Measurements from ENCODE around the gene L3MBTL3.
"Not testable (repeated sequence)": the region's sequence is repeated elsewhere in the genome, so short reads cannot be mapped to it uniquely, and the experiment has no call there.

L3MBTL3 gene

DNA sequence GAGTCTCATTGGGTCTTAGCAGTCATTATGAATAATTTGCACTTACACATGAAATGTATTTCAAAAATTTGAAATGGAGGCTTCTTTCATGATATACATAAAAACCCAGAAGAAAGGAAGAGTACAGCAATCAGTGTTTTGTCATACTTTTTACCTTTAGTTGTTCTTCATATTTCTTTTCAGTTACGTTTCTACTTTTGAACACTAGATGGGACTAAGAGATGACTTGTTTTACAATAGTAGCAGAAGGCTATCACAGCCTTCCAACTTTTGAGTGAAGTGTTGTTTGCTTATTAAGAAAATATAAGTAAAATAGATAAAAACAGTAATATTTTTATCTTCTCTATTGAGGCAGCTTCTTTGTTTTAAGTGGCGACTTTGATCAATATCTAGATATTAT lies 58.1 kb downstream of the L3MBTL3 start:
- DNase-seq (ENCODE audit: low spot score): peak; percentile 13

DNA sequence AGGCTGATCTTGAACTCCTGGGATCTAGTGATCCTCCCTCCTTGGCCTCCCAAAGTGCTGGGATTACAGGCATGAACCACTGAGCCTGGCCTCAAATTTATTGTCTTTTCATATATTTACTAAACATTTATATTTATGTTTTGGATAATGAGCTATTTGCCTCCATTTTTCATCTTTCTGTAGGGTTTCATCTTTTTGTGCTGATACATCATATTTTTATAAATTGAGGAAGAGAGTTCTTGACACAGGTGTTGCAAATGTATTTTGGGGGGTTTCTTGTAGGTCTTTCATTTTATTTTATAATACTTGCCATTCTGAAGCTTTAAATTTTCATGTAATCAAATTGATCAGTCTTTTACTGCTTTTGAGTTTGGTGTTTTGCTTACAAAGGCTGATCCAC lies 72.4 kb downstream of the L3MBTL3 start:
- no peak for DNase-seq (ENCODE audit: low spot score)

DNA sequence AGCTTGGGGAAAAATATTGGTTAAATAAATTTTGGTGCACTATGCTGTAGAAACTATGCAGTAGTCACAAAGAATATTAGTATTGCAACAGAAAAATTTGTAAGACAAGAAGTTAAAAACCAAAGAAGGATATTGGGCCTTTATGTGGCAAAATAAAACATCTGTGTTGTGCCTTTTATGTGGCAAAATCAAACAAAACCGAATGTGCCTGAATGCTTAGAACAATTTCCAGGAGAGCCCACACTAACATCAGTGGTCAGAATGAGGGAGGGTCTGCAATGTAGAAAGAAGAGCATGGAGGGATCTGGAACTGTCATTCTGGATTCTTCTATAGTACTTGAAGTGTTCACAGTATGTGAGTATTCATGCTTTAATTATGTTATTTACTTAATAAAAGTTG lies 75.2 kb downstream of the L3MBTL3 start:
- no peak for DNase-seq (ENCODE audit: low spot score)

DNA sequence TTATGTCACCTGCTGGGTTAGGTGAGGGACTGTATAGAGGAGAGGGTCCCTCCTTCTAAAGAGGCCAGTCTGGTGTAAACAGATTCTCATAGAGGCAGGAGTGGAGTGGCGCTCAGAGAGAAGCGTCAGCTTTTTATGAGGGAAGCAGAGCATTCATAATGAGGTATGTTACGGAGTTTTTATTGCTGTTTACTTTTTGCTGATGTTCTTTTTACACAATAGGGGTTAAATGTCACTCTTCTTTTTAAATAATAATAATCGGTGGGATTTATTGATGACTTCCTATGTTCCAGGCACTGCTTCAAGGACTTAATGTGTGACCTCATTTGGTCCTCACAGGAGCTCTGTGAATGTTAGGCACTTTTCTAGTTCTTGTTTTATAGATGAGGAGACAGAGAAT lies 79.9 kb downstream of the L3MBTL3 start:
- DNase-seq (ENCODE audit: low spot score): no peak

DNA sequence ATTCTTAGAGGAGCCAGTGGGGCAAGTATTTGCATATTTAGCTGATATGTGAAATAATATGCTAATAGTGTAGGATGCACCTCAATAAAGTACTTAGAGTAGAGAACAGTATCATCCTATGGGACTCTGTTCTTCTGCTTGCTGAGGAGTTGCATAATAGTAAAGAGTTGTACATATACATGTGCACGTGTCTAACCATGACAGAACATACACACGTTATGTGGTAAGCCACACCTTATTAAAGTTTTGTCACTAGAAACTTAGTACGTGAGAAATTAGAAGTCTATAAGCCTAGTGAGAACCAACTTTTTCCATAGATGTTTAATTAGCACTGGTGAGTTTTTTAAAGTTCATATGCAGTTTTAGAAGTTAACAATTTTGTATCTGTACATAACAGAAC lies 80.7 kb downstream of the L3MBTL3 start:
- DNase-seq (ENCODE audit: low spot score): no peak

DNA sequence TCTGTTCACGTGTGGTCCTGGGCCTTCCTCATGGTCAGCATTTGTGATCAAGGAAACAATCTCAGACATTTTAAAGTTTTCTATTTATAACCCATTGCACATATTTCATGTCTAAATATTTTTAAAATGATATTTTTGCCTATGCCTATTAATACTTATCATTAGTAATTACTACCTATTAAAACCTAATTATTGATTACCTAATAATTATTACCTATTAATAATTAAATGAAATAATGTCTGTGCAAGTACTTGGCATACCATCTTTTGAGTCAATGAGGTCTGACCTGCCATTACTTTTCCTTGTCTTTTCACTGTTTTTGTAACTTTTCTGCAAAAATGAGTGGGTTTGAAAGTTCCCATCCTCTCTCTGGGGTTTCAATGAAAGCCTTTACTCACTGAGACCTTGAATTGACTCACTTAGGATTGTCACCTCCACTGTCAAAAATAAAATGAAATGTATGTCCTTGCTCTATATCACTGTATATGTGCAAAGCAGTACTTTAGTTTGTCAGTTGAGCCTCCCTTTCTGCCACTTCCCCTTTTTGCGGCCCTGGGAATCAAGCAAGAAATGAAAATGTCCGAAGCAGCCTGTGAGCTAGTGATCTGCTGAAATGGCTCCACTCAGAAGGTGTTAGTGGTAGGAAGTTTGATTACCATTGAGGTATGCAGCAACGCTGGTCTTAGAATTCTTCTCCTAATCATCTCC lies 87.8 kb downstream of the L3MBTL3 start:
- no peak for DNase-seq (ENCODE audit: low spot score)

DNA sequence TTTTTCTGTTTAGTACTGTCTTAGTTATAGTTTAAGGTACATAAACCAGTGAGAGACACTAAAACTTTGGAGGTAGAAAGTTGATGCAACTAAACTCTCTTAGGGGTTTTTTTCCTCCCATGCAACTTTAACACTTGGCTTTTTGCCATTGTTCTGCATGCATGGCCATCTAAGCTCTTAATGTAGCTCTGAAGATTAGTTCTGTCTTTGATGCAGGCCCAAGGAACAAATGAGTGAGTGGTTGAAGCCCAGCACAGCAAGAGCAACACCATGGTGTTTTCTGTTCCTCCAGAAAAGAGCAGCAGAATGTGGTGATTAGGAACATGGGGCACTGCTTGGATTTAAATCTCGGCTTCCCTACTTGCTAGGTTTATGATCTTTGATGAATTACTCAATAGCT lies 89.3 kb downstream of the L3MBTL3 start:
- no peak for DNase-seq (ENCODE audit: low spot score)

DNA sequence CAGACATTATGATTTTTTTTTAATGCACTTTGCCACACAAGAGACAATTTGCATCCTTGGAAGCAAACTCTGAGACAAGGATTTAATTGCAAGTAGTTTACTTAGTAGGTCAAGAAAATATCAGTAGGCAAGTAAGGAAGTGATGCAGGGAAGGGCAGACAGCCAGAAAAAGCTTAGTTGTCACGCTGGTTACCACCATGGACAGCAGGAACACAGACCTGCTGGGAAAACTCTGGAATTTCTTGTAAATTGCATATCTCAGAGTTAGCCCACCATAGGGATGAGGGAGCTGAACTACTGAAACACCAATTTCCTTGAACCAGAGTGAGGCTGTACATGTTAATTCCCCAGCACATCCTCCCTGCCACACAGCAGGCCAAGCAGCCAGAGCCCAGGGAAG lies 92.7 kb downstream of the L3MBTL3 start:
- DNase-seq (ENCODE audit: low spot score): no peak

DNA sequence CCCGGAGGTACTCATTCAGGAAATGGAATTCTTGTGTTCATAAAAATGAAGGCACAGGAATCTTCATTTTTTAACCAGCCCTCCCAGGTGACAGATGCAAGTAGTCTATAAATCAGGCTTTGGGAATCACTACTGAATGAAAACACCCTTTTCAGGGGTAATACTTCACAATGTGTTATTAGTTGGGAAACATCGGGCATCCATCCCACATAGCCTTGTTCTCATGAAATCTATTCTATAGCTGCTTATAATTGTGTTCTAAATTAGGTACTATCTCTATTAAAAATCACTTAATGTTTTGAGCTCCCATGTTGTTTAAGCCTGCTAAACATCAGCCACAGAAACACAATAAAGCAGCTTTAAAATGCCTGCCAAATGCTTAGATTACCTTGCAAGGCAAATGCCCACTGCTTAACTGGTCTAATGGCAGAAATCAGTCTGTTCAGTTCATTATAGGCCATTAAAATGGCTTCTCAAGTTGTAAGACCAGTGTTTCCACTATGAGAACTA lies 94.9 kb downstream of the L3MBTL3 start:
- no peak for DNase-seq (ENCODE audit: low spot score)

DNA sequence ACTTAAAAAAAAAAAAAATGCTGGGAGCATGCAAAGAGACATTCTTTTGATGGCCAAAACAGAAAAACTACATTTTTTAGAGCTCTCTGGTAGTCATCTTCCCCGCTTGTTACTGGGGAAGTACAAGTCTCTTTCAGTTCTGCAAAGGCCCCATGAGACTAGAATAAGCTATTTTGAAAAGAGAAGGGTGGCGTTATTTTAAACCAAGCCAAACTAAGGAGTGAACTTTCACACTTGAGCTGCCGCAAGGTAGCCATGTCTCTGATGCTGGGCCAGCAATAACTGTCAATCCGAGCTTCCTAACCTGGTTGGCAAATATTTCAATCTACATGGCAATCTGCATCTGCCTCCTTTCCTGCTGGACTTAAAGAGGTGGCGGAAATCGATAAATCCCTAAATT lies 96.7 kb downstream of the L3MBTL3 start:
- DNase-seq (ENCODE audit: low spot score): no peak

DNA sequence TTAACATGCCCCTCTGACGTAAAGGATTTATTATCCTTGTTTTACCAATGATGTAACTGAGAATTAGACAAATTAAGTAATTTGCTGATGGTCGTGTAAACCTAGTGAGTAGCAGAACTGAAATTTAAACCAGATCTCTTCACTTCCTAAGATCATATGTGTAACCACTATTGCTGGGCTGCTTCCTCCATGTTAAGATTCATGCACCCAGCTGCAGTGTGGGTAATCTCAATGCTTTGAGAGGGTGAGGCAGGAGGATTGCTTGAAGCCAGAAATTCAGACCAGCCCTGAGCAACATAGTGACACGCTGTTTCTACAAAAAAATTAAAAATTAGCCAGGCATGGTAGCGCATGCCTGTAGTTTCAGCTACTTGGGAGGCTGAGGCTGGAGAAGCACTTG lies 97.9 kb downstream of the L3MBTL3 start:
- DNase-seq (ENCODE audit: low spot score): no peak

DNA sequence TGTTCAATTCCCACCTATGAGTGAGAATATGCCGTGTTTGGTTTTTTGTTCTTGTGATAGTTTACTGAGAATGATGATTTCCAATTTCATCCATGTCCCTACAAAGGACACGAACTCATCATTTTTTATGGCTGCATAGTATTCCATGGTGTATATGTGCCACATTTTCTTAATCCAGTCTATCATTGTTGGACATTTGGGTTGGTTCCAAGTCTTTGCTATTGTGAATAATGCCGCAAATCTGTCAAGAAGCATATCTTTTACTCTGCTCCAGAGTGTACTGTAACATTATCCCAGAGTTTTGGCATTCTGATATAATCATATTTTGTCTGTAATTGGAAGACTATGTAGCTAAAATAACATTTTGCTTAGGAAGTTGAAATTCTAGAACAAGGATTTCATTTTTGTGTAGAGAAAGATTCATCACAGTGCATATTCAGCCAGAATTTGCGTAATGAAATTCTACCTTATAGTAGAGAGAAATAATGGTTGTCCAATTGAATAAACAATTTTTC lies 98.9 kb downstream of the L3MBTL3 start:
- not testable (repeated sequence) for DNase-seq (ENCODE audit: low spot score)

DNA sequence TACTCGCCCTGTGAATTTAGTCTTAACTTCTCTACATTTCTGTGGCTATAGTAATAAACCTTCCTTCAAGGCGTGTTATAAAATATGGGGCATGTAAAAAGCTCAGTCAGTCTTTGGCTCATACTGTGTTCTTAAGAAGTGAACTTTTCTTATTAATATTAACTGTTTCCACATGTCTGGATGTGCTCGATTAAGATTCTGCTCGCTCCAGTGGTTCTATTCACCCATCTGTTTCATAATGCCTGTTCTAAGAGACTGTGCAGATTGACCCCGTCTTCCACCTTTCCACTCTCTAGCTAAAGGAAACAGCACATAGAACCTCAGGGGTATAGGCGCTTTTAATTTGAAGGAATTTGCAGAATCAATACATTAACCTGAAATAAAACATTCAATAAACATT lies 99.9 kb downstream of the L3MBTL3 start:
- no peak for DNase-seq (ENCODE audit: low spot score)

DNA sequence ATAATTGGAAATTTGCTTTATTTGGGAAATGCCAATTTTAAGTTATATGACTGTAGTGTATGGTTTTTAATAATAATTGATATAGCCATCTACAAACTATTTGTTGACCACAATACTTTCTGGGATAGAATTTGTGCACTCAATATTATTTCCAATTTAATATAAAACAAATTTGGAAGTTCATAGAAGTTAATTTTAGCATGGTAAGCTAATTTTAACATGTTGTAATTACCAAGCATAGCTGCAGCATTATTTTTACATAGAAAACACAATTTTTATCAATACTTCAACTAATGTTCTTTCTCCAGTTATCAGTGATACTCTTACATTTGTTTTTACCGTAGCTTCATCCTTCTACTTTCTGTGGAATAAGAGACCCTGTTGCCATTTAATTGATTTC lies 100.8 kb downstream of the L3MBTL3 start:
- DNase-seq (ENCODE audit: low spot score): no peak

DNA sequence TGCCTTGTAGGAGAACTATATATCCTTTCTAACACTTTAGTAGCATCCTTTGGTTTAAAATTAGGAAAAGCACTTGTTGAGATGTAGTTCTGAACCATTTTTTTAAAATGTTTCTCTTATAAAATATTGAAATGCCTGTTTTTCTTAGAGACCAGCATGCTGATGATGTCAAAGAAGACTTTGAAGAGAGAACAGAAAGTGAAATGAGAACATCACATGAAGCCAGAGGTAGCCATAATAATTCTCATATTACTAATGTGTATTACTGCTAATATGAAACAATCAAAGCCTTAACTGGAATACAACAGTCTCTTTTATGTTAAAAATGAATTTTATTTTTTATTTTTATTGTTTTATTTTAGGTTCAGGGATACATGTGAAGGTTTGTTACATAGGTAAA lies 102.3 kb downstream of the L3MBTL3 start:
- DNase-seq (ENCODE audit: low spot score): no peak

DNA sequence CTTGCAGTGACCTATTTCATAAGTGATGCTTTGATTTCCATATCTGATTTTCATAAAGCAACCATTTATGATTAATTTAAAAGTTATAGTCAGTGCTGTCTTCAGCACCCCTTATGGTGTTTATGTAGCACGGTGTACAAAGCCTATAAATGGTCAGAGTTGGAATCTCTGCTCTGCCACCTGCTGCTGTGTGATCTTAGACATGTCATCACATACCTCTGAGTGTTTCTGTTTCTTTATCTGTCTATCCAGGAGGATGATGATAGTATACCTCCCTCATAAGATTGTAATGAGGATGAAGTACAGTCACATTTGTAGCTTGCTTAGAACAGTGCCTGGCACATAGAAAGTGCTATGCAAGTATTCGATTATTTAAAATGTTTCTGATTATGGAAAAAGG lies 103.9 kb downstream of the L3MBTL3 start:
- no peak for DNase-seq (ENCODE audit: low spot score)

DNA sequence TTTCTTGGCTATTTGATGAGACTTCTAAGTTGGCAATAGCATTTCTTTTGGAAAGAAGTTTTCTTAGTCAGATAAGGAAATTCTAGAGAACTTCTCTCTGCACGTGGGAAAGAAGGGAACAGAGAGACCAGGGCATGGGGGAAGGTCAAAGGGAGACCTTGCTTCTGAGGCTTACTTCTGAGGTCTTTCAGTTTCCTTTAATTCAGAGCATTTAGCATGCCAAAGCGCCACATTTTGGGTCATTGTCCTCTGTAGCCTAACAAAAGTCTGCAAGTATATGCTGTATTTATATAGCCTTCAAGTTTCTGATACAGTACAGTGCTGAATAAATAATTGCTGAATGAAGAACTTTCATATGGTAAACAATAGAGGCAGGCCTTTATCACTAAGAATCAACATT lies 108.8 kb downstream of the L3MBTL3 start:
- DNase-seq (ENCODE audit: low spot score): no peak

DNA sequence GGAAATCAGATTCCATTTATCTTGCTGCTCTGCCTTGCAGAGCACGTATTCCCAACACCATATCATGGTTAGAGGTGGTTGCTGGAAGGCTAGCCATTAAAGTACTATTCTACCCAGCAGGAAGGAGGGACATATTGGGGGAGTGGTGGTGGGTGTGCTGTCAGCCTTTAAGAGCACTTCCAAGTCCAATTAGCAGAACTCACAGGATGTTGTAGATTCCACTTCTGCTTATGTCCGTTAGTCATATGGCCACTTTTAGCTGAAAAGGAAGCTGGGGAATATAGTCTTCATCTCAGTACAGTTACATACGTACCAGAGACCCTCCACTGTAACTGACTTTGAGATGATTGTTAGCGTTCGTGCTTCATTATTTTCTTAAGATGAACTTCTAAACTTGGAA lies 109.9 kb downstream of the L3MBTL3 start:
- DNase-seq (ENCODE audit: low spot score): no peak

DNA sequence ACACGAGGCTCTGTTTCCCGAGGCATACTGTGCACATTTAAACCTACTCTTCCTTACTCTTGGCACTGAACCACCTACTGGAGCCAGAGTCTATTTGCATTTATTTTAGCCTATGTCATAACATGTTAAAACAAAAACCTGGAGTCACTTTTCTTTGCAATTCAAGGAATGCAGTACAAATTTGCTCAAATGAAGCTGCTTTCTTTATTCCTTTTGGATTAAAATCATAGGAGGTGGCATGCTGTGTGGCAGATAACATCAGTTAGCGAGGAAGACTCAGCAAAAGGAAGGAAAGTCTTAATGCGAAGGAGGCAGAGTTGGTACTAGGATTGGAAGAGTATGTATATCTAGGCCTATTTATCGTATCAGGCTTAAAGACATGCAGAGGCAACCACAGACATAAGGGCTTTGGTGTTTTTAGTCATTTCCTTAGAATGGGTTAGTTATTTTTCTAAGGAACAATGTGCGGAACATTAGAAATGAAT lies 111.4 kb downstream of the L3MBTL3 start:
- DNase-seq (ENCODE audit: low spot score): no peak

DNA sequence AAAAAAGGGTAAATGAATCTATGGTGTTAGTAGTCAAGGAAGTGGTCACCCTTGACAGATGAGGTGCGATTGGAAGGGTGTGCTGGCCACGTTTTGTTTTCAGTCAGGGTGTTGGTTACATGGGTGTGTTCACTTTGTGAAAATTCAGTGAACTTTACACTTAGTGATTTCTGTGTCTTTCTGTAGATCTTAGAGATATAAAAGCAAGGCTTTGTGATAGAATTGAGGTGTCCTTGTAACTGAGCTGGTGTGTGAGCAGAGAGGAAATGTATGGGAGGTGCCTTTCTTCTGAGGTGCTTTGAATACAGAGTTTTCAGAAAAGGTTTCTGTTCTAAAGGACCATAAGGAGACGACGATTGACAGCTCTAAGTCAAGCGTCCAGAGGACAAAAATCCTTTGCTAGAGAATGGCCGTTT lies 113.9 kb downstream of the L3MBTL3 start:
- DNase-seq (ENCODE audit: low spot score): no peak

DNA sequence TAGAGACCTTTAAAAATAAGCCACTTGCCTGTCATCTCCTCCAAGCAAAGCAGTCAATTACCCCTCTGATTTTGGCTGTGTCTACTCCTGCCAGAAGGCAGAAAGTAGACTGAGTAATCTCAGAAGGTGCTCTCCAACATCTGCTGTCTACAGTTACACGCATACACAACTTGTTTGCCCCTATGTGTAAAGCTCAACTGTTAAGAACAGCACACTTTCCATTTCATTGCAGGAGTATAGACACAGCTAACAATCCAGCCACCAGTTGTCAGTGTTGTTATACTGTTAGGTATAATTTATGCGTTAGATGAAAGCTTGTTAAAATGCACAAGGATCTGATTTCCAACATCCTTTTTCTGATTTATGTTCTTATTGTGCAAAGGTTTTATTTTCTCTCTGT lies 116.2 kb downstream of the L3MBTL3 start:
- DNase-seq (ENCODE audit: low spot score): no peak

DNA sequence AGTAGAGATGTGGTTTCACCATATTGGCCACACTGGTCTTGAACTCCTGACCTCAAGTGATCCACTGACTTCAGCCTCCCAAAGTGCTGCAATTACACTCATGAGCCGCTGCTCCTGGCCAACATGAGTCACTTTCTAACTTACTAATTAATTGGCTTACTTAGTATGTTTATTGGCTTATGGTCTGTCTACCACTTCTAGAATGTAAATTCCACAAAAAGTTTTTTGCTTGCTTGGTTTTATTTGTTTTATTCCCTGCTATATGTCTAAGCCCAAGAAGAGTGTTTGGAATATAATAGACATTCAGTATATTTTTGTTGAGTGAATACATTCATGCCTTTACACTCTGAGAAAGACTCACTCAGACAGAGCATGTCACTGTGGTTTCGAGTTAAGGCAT lies 118.4 kb downstream of the L3MBTL3 start:
- DNase-seq (ENCODE audit: low spot score): no peak

DNA sequence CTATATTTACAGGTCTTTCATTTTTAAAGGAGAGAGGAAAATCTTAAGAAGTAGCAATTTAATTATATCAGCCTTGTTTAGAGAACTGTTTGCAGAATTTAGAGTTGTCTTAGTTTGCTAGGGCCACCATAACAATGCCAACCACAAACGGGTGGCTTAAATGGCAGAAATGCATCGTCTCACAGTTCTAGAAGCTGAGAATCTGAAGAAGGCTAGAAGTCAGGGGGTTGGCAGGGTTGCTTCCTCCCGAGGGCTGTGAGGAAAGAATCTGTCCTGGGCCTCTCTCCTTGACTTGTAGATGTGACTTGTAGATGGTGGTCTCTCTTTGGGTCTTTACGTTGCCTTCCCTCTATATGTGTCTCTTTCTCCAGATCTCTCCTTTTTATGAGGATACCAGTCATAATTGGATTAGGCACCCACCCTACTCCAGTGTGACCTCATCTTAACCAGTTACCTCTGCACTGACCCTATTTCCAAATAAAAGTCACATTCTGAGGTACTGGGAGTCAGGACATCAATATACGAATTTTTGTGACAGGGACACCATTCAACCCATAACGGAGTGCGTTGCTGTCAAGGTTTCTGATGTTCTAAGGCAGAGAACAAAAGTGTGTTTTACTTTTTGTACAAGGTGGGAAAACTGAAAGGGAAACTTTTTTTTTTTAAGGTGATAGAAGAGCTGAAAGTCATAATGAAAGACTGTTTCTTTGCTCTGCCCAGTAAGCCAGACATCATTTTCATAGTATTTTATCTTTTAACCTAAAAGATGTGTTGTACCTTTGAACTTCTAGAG lies 119.9 kb downstream of the L3MBTL3 start:
- no peak for DNase-seq (ENCODE audit: low spot score)
